K562 (cell line): Measurements from ENCODE around the gene NBEAL2. TPM values are rescaled to one million over a fixed set of nuclear protein-coding genes. Genes with fewer than 3 reads are reported as not detected.
A peak's percentile ranks its signal among the peaks of the same experiment; 100 is the strongest.

Source experiments
- ARID3A ChIP-seq: IDR thresholded peaks from 2 replicates; pipeline ENCODE4 v1.6.1; 2012; ENCODE audit warnings: low read depth, low read length, improper control_type of control experiment, borderline replicate concordance
- CEBPG ChIP-seq, 3 experiments: fragments of 200-800 bp in 1 of 3; sonication (Bioruptor generic) in 1 of 3; sonication (generic) in 1 of 3; formaldehyde crosslinking in 1 of 3; IDR thresholded peaks in 2 of 3; conservative IDR thresholded peaks in 1 of 3; 2 replicates each; pipeline versions ENCODE4 v1.6.1 to v1.8.0; 2016 to 2022; ENCODE audit warnings: missing compliant biosample characterization in 2 of 3, missing genetic modification characterization in 2 of 3, mild to moderate bottlenecking in 1 of 3, missing genetic modification reagents in 1 of 3
- CTCFL ChIP-seq: IDR thresholded peaks from 2 replicates; pipeline ENCODE4 v1.6.1; 2011; ENCODE audit warnings: borderline replicate concordance, low read depth, mild to moderate bottlenecking, moderate library complexity, low read length; ENCODE audit not compliant: insufficient read depth, poor library complexity, severe bottlenecking
- DPF2 ChIP-seq: fragments of 450-650 bp; IDR thresholded peaks from 2 replicates; pipeline ENCODE4 v1.6.1; 2016
- ELF1 ChIP-seq: fragments of 200-800 bp; sonication (Bioruptor generic); IDR thresholded peaks from 2 replicates; pipeline ENCODE4 v1.6.1; 2016; ENCODE audit warnings: missing genetic modification characterization, missing compliant biosample characterization
- ESRRA ChIP-seq: fragments of 450-650 bp; IDR thresholded peaks from 2 replicates; pipeline ENCODE4 v1.6.1; 2014; ENCODE audit warnings: low read depth, mild to moderate bottlenecking, moderate library complexity, borderline replicate concordance
- FUS ChIP-seq: fragments of 200-400 bp; formaldehyde crosslinking; optimal IDR thresholded peaks from 2 replicates; pipeline ENCODE3; 2017; ENCODE audit warnings: low read depth, low read length
- GABPB2 ChIP-seq: fragments of 250-450 bp; sonication (Bioruptor Pico); conservative IDR thresholded peaks from 2 replicates; pipeline ENCODE4 v1.5.1; 2021; ENCODE audit warnings: mild to moderate bottlenecking
- GMEB1 ChIP-seq: fragments of 250-450 bp; sonication (Bioruptor Pico); IDR thresholded peaks from 2 replicates; pipeline ENCODE4 v1.4.0; 2020; ENCODE audit warnings: mild to moderate bottlenecking
- IRF2 ChIP-seq: sonication (generic); formaldehyde crosslinking; IDR thresholded peaks from 2 replicates; pipeline ENCODE4 v1.8.1; 2022; ENCODE audit warnings: mild to moderate bottlenecking, missing genetic modification reagents
- KDM5B ChIP-seq: fragments of 200-600 bp; sonication (generic); IDR thresholded peaks from 2 replicates; pipeline ENCODE4 v1.6.1; 2012; ENCODE audit warnings: low read depth, mild to moderate bottlenecking, moderate library complexity, low read length, control low read depth, inconsistent platforms; ENCODE audit not compliant: insufficient replicate concordance
- MCM5 ChIP-seq: fragments of 450-650 bp; IDR thresholded peaks from 2 replicates; pipeline ENCODE4 v1.6.1; 2016; ENCODE audit warnings: low read depth
- MNT ChIP-seq, 2 experiments: fragments of 450-650 bp; conservative IDR thresholded peaks; 2 replicates each; pipeline ENCODE4 v1.6.1; 2017; ENCODE audit warnings: mild to moderate bottlenecking in 2 of 2, moderate library complexity in 2 of 2
- NRF1 ChIP-seq, 2 experiments: fragments of 450-650 bp; IDR thresholded peaks in 1 of 2; conservative IDR thresholded peaks in 1 of 2; 2 replicates each; pipeline ENCODE4 v1.6.1; 2014; ENCODE audit warnings: mild to moderate bottlenecking in 2 of 2
- SIRT6 ChIP-seq: IDR thresholded peaks from one replicate; pipeline ENCODE4 v1.6.1; 2012; ENCODE audit warnings: low read depth, mild to moderate bottlenecking, control low read depth, inconsistent platforms, low read length, moderate library complexity
- SOX6 ChIP-seq: fragments of 450-650 bp; IDR thresholded peaks from 2 replicates; pipeline ENCODE4 v1.6.1; 2014; ENCODE audit warnings: mild to moderate bottlenecking
- STAT5A ChIP-seq: IDR thresholded peaks from 2 replicates; pipeline ENCODE4 v1.6.1; 2012; ENCODE audit warnings: low read length, inconsistent platforms, borderline replicate concordance
- ZNF146 ChIP-seq: IDR thresholded peaks from one replicate; pipeline ENCODE4 v1.6.1; 2018; ENCODE audit warnings: missing compliant biosample characterization; ENCODE audit not compliant: unreplicated experiment
- ZNF175 ChIP-seq: fragments of 200-800 bp; sonication (Bioruptor generic); IDR thresholded peaks from 2 replicates; pipeline ENCODE4 v1.6.1; 2016; ENCODE audit warnings: low read depth, mild to moderate bottlenecking, missing genetic modification characterization, missing compliant biosample characterization
- polyA plus RNA-seq, 8 experiments: library from polyadenylated mRNA; depleted of rRNA in 4 of 8; stranded (reverse) in 5 of 8; unstranded in 3 of 8; fragments of >200 nt; fragmentation: Nextera tagmentation in 2 of 8; fragmentation: Illumina TruSeq in 1 of 8; extraction: Ambion mirVana in 2 of 8; extraction: Trizol in 1 of 8; gene quantifications; 2 replicates each; pipeline versions ENCODE4 v1.2.1 to v1.2.3, GENCODE V29; 2011 to 2014; ENCODE audit warnings: inconsistent platforms in 1 of 8, missing spikeins in 1 of 8
- total RNA-seq, 7 experiments: library from RNA; depleted of rRNA in 6 of 7; stranded (reverse); fragments of >200 nt in 6 of 7; fragmentation: Illumina TruSeq in 2 of 7; extraction: Trizol in 2 of 7; gene quantifications; 2 replicates each; pipeline versions ENCODE4 v1.2.1 to v1.2.3, GENCODE V29; 2011 to 2021; ENCODE audit warnings: low replicate concordance in 1 of 7

The NBEAL2 gene
- total and polyA plus RNA-seq, 9 of the 15 experiments (the other 6 are each of a cell fraction or from before 2014, with no cell fraction given) = 0.06 to 114 (median 29.6) TPM

GRCh38 chr3:46978985-46979944 is at the start of gene NBEAL2 (continued):
- TF ChIP-seq CTCFL (peak; percentile 21), KDM5B (peak; percentile 74), ELF1 (no peak), IRF2 (CRISPR knock-in tag) (no peak), ZNF175 (no peak), GABPB2 (CRISPR knock-in tag) (no peak), DPF2 (0 out of 2 replicates have a peak, but pooled peaks have one; percentile 4), NRF1 (conservative IDR thresholded peaks at IDR 0.05 in 1 of 2, IDR thresholded peaks at IDR 0.05 in 1 of 2) (peak; percentile 82 to 84), MNT (conservative IDR thresholded peaks at IDR 0.05) (no peak), CEBPG (CRISPR knock-in tag; IDR thresholded peaks at IDR 0.05) (no peak), CEBPG (tag; conservative IDR thresholded peaks at IDR 0.05 in 1 of 2, IDR thresholded peaks at IDR 0.05 in 1 of 2) (no peak), SOX6 (peak; percentile 40; the same call in 1 of the 2 replicates), MCM5 (no peak), ARID3A (no peak), ESRRA (peak; percentile 90; the same call in 1 of the 2 replicates), STAT5A (no peak), ZNF146 (no peak), FUS (no peak), SIRT6 (no peak), GMEB1 (CRISPR knock-in tag) (0 out of 2 replicates have a peak, but pooled peaks have one; percentile 18)
